ENCODE data around the gene KBTBD3. TPM values are rescaled to one million over a fixed set of nuclear protein-coding genes. Genes with fewer than 3 reads are reported as not detected.

KBTBD3 gene
- polyA plus RNA-seq, 2 of the 4 experiments (the other 2 are of a cell fraction): 3.7 to 6.9 TPM

- TF ChIP-seq, protein P1, sequence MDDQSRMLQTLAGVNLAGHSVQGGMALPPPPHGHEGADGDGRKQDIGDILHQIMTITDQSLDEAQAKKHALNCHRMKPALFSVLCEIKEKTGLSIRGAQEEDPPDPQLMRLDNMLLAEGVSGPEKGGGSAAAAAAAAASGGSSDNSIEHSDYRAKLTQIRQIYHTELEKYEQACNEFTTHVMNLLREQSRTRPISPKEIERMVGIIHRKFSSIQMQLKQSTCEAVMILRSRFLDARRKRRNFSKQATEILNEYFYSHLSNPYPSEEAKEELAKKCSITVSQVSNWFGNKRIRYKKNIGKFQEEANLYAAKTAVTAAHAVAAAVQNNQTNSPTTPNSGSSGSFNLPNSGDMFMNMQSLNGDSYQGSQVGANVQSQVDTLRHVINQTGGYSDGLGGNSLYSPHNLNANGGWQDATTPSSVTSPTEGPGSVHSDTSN (IDR thresholded peaks at IDR 0.05): no peak
- TF ChIP-seq HES2 (IDR thresholded peaks at IDR 0.05) (no peak), PHF8 (IDR thresholded peaks at IDR 0.05; ENCODE audit: borderline replicate concordance, low read depth) (no peak), RFX5 (IDR thresholded peaks at IDR 0.05) (no peak), EP300 (IDR thresholded peaks at IDR 0.05) (no peak), MAX (IDR thresholded peaks at IDR 0.05) (no peak), JUNB (IDR thresholded peaks at IDR 0.05) (no peak), RCOR1 (IDR thresholded peaks at IDR 0.05; ENCODE audit: low read depth, low read length) (no peak), ZSCAN20 (CRISPR knock-in tag; IDR thresholded peaks at IDR 0.05) (no peak)
Observed at GRCh38 chr11:106014620-106015019, 62.5 kb downstream of the KBTBD3 start (continued).

GRCh38 chr11:106014035-106014434 is 63.1 kb downstream of the KBTBD3 start:
- ATAC-seq (no peak), FAIRE-seq (no peak), DNase-seq (ENCODE audit: low read depth in 1 of 2, low spot score in 1 of 2) (no peak)
- H3K27ac ChIP-seq: no peak overlapping the region
- 0 out of 3 replicates have a peak, but pooled peaks cover 4% of the 10 kb centered on the region for H3K4me1 ChIP-seq
- TF ChIP-seq GATA3 (IDR thresholded peaks at IDR 0.05; ENCODE audit: borderline replicate concordance): no peak
- no peak for TF ChIP-seq POLR2AphosphoS2 (conservative IDR thresholded peaks at IDR 0.05; ENCODE audit: low read length)
- TF ChIP-seq, protein P2, sequence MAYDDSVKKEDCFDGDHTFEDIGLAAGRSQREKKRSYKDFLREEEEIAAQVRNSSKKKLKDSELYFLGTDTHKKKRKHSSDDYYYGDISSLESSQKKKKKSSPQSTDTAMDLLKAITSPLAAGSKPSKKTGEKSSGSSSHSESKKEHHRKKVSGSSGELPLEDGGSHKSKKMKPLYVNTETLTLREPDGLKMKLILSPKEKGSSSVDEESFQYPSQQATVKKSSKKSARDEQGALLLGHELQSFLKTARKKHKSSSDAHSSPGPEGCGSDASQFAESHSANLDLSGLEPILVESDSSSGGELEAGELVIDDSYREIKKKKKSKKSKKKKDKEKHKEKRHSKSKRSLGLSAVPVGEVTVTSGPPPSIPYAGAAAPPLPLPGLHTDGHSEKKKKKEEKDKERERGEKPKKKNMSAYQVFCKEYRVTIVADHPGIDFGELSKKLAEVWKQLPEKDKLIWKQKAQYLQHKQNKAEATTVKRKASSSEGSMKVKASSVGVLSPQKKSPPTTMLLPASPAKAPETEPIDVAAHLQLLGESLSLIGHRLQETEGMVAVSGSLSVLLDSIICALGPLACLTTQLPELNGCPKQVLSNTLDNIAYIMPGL (CRISPR knock-in tag; IDR thresholded peaks at IDR 0.05; ENCODE audit: borderline replicate concordance): no peak
- TF ChIP-seq BHLHE40 (IDR thresholded peaks at IDR 0.05; ENCODE audit: low read depth, low read length): no peak
- no peak for TF ChIP-seq CHD4 (IDR thresholded peaks at IDR 0.05; ENCODE audit: borderline replicate concordance)
- no peak for TF ChIP-seq EHMT2 (IDR thresholded peaks at IDR 0.05; ENCODE audit: low read depth)
- TF ChIP-seq POLR2A (IDR thresholded peaks at IDR 0.05; ENCODE audit: low read length): no peak
- TF ChIP-seq TFCP2L1 (CRISPR knock-in tag; IDR thresholded peaks at IDR 0.05): no peak
- TF ChIP-seq RFX5 (IDR thresholded peaks at IDR 0.05): no peak
- no peak for TF ChIP-seq REST (IDR thresholded peaks at IDR 0.05)
- TF ChIP-seq FOSL2 (IDR thresholded peaks at IDR 0.05): no peak
- no peak for TF ChIP-seq FOSL2 (CRISPR knock-in tag; IDR thresholded peaks at IDR 0.05)
- no peak for TF ChIP-seq ZC3H11A (IDR thresholded peaks at IDR 0.05)
- no peak for TF ChIP-seq KDM1A (IDR thresholded peaks at IDR 0.05; ENCODE audit: low read depth)
- no peak for TF ChIP-seq PHF8 (IDR thresholded peaks at IDR 0.05; ENCODE audit: borderline replicate concordance, low read depth)
- no peak for TF ChIP-seq ZFP36 (IDR thresholded peaks at IDR 0.05; ENCODE audit: borderline replicate concordance, partially characterized antibody)
- TF ChIP-seq RCOR1 (IDR thresholded peaks at IDR 0.05; ENCODE audit: low read depth, low read length): no peak
- TF ChIP-seq HES2 (IDR thresholded peaks at IDR 0.05): no peak
- TF ChIP-seq RAD21 (conservative IDR thresholded peaks at IDR 0.05 in 1 of 2, IDR thresholded peaks at IDR 0.05 in 1 of 2): no peak
- TF ChIP-seq NR3C1 (IDR thresholded peaks at IDR 0.05): no peak
- TF ChIP-seq CBX8 (IDR thresholded peaks at IDR 0.05): no peak
- no peaks in the 10 kb centered on the region for H3K9me3 ChIP-seq
- H3K4me2 ChIP-seq: no peak overlapping the region
- CTCF ChIA-PET: no interaction called here
- 73% methylated on average over 2 of the region's 2 CpGs for WGBS (ENCODE audit: missing lambda C conversion rate)
- POLR2A ChIA-PET: interaction anchor here (0.6 kb wide), 1 partner anchor 63 kb away, joined by 3 read pairs; the partner anchor contains the start of genes AASDHPPT and KBTBD3
- H3K4me3 ChIP-seq: no peak overlapping the region

Data from A549 (cell line).